ENCODE data around the gene SPEM3. TPM values are rescaled to one million over a fixed set of nuclear protein-coding genes. Genes with fewer than 3 reads are reported as not detected.

The SPEM3 gene
- total RNA-seq, 1 donor, result not detected

- no peaks in the 10 kb centered on the region for H3K79me2 ChIP-seq (ENCODE audit: insufficient read depth, low read length)
- peaks cover 33% of the 10 kb centered on the region for H3K27me3 ChIP-seq (ENCODE audit: insufficient read depth, low read length)
- DNase-seq (ENCODE audit: insufficient read length, low spot score, missing footprints), result no peak
- peaks cover 17% of the 10 kb centered on the region for H3K4me1 ChIP-seq (ENCODE audit: insufficient read depth, low read length)
- H4K20me1 ChIP-seq (ENCODE audit: insufficient read depth, low read length), result no peaks in the 10 kb centered on the region
- H3K27ac ChIP-seq (ENCODE audit: low read depth, low read length), result no peak overlapping the region
- H3K9me3 ChIP-seq (ENCODE audit: low read depth, low read length), result no peaks in the 10 kb centered on the region
- H3K4me3 ChIP-seq (ENCODE audit: insufficient read depth, low read length), result peak overlapping the region; percentile 64
- peak overlapping the region; percentile 77 for H3K4me2 ChIP-seq (ENCODE audit: insufficient read depth, low read length)
- TF ChIP-seq CTCF (IDR thresholded peaks at IDR 0.05; ENCODE audit: extremely low read depth, low read depth, low read length), result no peak
- no peaks in the 10 kb centered on the region for H3K36me3 ChIP-seq (ENCODE audit: insufficient read depth, low read length)
- peak overlapping the region; percentile 68 for H2AFZ ChIP-seq (ENCODE audit: low read length)
Observed at GRCh38 chr17:7445619-7445968, 16.9 kb downstream of the SPEM3 start.

- Histone ChIP-seq H2AFZ (ENCODE audit: low read length) (no peak overlapping the region), H3K79me2 (ENCODE audit: insufficient read depth, low read length) (no peaks in the 10 kb centered on the region), H3K36me3 (ENCODE audit: insufficient read depth, low read length) (no peaks in the 10 kb centered on the region), H3K4me1 (ENCODE audit: insufficient read depth, low read length) (peaks cover 14% of the 10 kb centered on the region), H3K4me2 (ENCODE audit: insufficient read depth, low read length) (no peak overlapping the region), H3K27me3 (ENCODE audit: insufficient read depth, low read length) (peaks cover 29% of the 10 kb centered on the region), H3K9me3 (ENCODE audit: low read depth, low read length) (no peaks in the 10 kb centered on the region), H3K4me3 (ENCODE audit: insufficient read depth, low read length) (no peak overlapping the region), H4K20me1 (ENCODE audit: insufficient read depth, low read length) (no peaks in the 10 kb centered on the region), H3K27ac (ENCODE audit: low read depth, low read length) (no peak overlapping the region)
- DNase-seq (ENCODE audit: insufficient read length, low spot score, missing footprints), result peak; percentile 67
- TF ChIP-seq CTCF (IDR thresholded peaks at IDR 0.05; ENCODE audit: extremely low read depth, low read depth, low read length), result no peak
Observed at GRCh38 chr17:7448461-7448860, 19.8 kb downstream of the SPEM3 start.

- TF ChIP-seq CTCF (IDR thresholded peaks at IDR 0.05; ENCODE audit: extremely low read depth, low read depth, low read length), result no peak
- H3K27me3 ChIP-seq (ENCODE audit: insufficient read depth, low read length), result no peaks in the 10 kb centered on the region
- H3K4me1 ChIP-seq (ENCODE audit: insufficient read depth, low read length), result no peaks in the 10 kb centered on the region
- no peak overlapping the region for H3K4me3 ChIP-seq (ENCODE audit: insufficient read depth, low read length)
- peaks cover 19% of the 10 kb centered on the region for H3K36me3 ChIP-seq (ENCODE audit: insufficient read depth, low read length)
- peak; percentile 86 for DNase-seq (ENCODE audit: insufficient read length, low spot score, missing footprints)
- H3K4me2 ChIP-seq (ENCODE audit: insufficient read depth, low read length), result no peak overlapping the region
- H3K9me3 ChIP-seq (ENCODE audit: low read depth, low read length), result no peaks in the 10 kb centered on the region
- peaks cover 4% of the 10 kb centered on the region for H3K79me2 ChIP-seq (ENCODE audit: insufficient read depth, low read length)
- no peak overlapping the region for H2AFZ ChIP-seq (ENCODE audit: low read length)
- peaks cover 4% of the 10 kb centered on the region for H4K20me1 ChIP-seq (ENCODE audit: insufficient read depth, low read length)
- no peak overlapping the region for H3K27ac ChIP-seq (ENCODE audit: low read depth, low read length)
Observed at GRCh38 chr17:7459961-7460545, 31.4 kb downstream of the SPEM3 start.

- Histone ChIP-seq H3K27me3 (ENCODE audit: insufficient read depth, low read length) (no peaks in the 10 kb centered on the region), H3K4me3 (ENCODE audit: insufficient read depth, low read length) (no peak overlapping the region), H4K20me1 (ENCODE audit: insufficient read depth, low read length) (peaks cover 8% of the 10 kb centered on the region), H3K79me2 (ENCODE audit: insufficient read depth, low read length) (peaks cover 11% of the 10 kb centered on the region), H3K4me1 (ENCODE audit: insufficient read depth, low read length) (no peaks in the 10 kb centered on the region), H3K9me3 (ENCODE audit: low read depth, low read length) (no peaks in the 10 kb centered on the region), H3K27ac (ENCODE audit: low read depth, low read length) (no peak overlapping the region), H3K36me3 (ENCODE audit: insufficient read depth, low read length) (peaks cover 23% of the 10 kb centered on the region), H2AFZ (ENCODE audit: low read length) (no peak overlapping the region), H3K4me2 (ENCODE audit: insufficient read depth, low read length) (no peak overlapping the region)
- TF ChIP-seq CTCF (IDR thresholded peaks at IDR 0.05; ENCODE audit: extremely low read depth, low read depth, low read length), result no peak
- peak; percentile 58 for DNase-seq (ENCODE audit: insufficient read length, low spot score, missing footprints)
Observed at GRCh38 chr17:7460850-7461660, 32.4 kb downstream of the SPEM3 start.
